MM.1S (cell line): ENCODE measurements around the gene IFT52.

Source experiments
- DNase-seq: peaks from one replicate; pipeline ENCODE4 v3.0.0-alpha.2; 2015
- H2AFZ ChIP-seq: fragments of 300-600 bp; sonication (generic); 2 replicates; pipeline ENCODE4 v1.6.0; 2016; ENCODE audit warnings: antibody characterized with exemption, low read length
- H3F3A ChIP-seq: fragments of 300-600 bp; sonication (generic); 2 replicates; pipeline ENCODE4 v1.6.1; 2016; ENCODE audit warnings: mild to moderate bottlenecking, antibody characterized with exemption, low read length, moderate library complexity, mixed read lengths; ENCODE audit not compliant: insufficient read depth
- H3K27ac ChIP-seq: fragments of 300-600 bp; sonication (generic); 2 replicates; pipeline ENCODE4 v1.5.1; 2016; ENCODE audit warnings: mild to moderate bottlenecking, low read length
- H3K27me3 ChIP-seq: fragments of 300-600 bp; sonication (generic); replicated peaks from 2 replicates; pipeline ENCODE4 v1.6.0; 2016; ENCODE audit warnings: low read length; ENCODE audit not compliant: insufficient read depth
- H3K36me3 ChIP-seq: fragments of 300-600 bp; sonication (generic); replicated peaks from 2 replicates; pipeline ENCODE4 v1.6.1; 2016; ENCODE audit warnings: mild to moderate bottlenecking, low read length, mixed read lengths; ENCODE audit not compliant: insufficient read depth
- H3K4me1 ChIP-seq: fragments of 300-600 bp; sonication (generic); 2 replicates; pipeline ENCODE4 v1.6.1; 2016; ENCODE audit warnings: low read length, mixed read lengths
- H3K4me2 ChIP-seq: fragments of 300-600 bp; sonication (generic); 2 replicates; pipeline ENCODE4 v1.6.0; 2016; ENCODE audit warnings: low read depth, low read length
- H3K4me3 ChIP-seq: fragments of 300-600 bp; sonication (generic); 2 replicates; pipeline ENCODE4 v1.5.1; 2016; ENCODE audit warnings: low read length, mixed read lengths
- H3K79me2 ChIP-seq: fragments of 300-600 bp; sonication (generic); 2 replicates; pipeline ENCODE4 v1.6.1; 2016; ENCODE audit warnings: mixed run types, low read length, mixed read lengths
- H3K9ac ChIP-seq: fragments of 300-600 bp; sonication (generic); 2 replicates; pipeline ENCODE4 v1.6.1; 2016; ENCODE audit warnings: low read length, mixed read lengths
- H3K9me2 ChIP-seq: fragments of 300-600 bp; sonication (generic); replicated peaks from 2 replicates; pipeline ENCODE4 v1.6.1; 2016; ENCODE audit warnings: mild to moderate bottlenecking, low read length, mixed read lengths; ENCODE audit not compliant: insufficient read depth
- H3K9me3 ChIP-seq: fragments of 300-600 bp; sonication (generic); replicated peaks from 2 replicates; pipeline ENCODE4 v1.6.1; 2016; ENCODE audit warnings: mild to moderate bottlenecking, low read length, mixed read lengths; ENCODE audit not compliant: insufficient read depth
- H4K20me1 ChIP-seq: fragments of 300-600 bp; sonication (generic); 2 replicates; pipeline ENCODE4 v1.6.1; 2016; ENCODE audit warnings: mild to moderate bottlenecking, low read length, moderate library complexity, mixed read lengths; ENCODE audit not compliant: insufficient read depth
- CTCF ChIP-seq: fragments of 300-600 bp; sonication (generic); IDR thresholded peaks from 2 replicates; pipeline ENCODE4 v1.5.1; 2016; ENCODE audit warnings: antibody characterized with exemption, low read length, mixed read lengths
- EZH2 ChIP-seq: fragments of 300-600 bp; sonication (generic); optimal IDR thresholded peaks from 2 replicates; pipeline ENCODE3; 2017; ENCODE audit warnings: low read depth, mild to moderate bottlenecking, antibody characterized with exemption, low read length, mixed read lengths
- EZH2phosphoT487 ChIP-seq: fragments of 300-600 bp; sonication (generic); IDR thresholded peaks from 2 replicates; pipeline ENCODE4 v1.6.1; 2018; ENCODE audit warnings: antibody characterized with exemption, low read length

IFT52 gene

DNA sequence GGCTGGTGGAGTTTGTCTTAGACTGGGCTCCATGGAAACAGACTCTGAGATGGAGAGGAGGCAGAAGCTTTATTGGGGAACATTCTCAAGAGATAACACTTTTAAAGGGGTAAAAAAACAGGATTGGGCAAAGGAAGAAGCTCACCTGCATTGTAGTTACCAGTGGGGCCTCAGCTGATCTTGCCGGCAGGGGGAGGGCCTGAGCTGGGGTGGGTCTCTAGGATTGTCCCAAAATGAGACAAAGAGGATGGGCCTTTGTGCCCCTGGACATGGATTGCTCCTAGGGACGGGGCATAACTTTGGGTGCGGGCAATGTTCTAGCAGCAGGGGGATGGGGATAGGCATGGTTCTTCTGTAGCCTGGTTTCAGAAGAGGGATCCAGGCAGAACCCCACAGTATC is 19.4 kb upstream of the IFT52 start:
- Histone ChIP-seq H3K79me2 (no peaks in the 10 kb centered on the region), H4K20me1 (no peaks in the 10 kb centered on the region)

GRCh38 chr20:43571771-43572170 is 19.0 kb upstream of the IFT52 start:
- Histone ChIP-seq H3K9ac (no peak overlapping the region), H3K27me3 (no peaks in the 10 kb centered on the region), H2AFZ (no peak overlapping the region), H4K20me1 (no peaks in the 10 kb centered on the region), H3K36me3 (no peaks in the 10 kb centered on the region), H3K4me2 (no peak overlapping the region), H3F3A (no peaks in the 10 kb centered on the region), H3K4me3 (no peak overlapping the region), H3K9me2 (no peaks in the 10 kb centered on the region), H3K27ac (no peak overlapping the region), H3K79me2 (no peaks in the 10 kb centered on the region), H3K4me1 (no peaks in the 10 kb centered on the region), H3K9me3 (no peaks in the 10 kb centered on the region)
- TF ChIP-seq EZH2: no peak
- no peak for TF ChIP-seq CTCF
- no peak for TF ChIP-seq EZH2phosphoT487
- DNase-seq: no peak

More for the DNA sequence above, 19.4 kb upstream of the IFT52 start:
- Histone ChIP-seq H3K9me3 (no peaks in the 10 kb centered on the region), H3K9me2 (no peaks in the 10 kb centered on the region), H3K36me3 (no peaks in the 10 kb centered on the region), H3K27ac (no peak overlapping the region), H3K4me3 (no peak overlapping the region), H3K9ac (no peak overlapping the region), H3F3A (no peaks in the 10 kb centered on the region), H3K4me1 (no peaks in the 10 kb centered on the region), H3K27me3 (no peaks in the 10 kb centered on the region), H2AFZ (no peak overlapping the region), H3K4me2 (no peak overlapping the region)
- DNase-seq: no peak
- no peak for TF ChIP-seq EZH2
- peak; percentile 22; the same call in 1 of the 2 replicates for TF ChIP-seq CTCF

GRCh38 chr20:43572891-43573290 is 17.8 kb upstream of the IFT52 start:
- no peak for DNase-seq
- Histone ChIP-seq H3F3A (no peaks in the 10 kb centered on the region), H3K79me2 (no peaks in the 10 kb centered on the region), H3K9me2 (no peaks in the 10 kb centered on the region), H3K4me1 (no peaks in the 10 kb centered on the region), H2AFZ (no peak overlapping the region), H3K9me3 (no peaks in the 10 kb centered on the region), H3K27ac (no peak overlapping the region), H3K36me3 (no peaks in the 10 kb centered on the region), H4K20me1 (no peaks in the 10 kb centered on the region), H3K4me2 (no peak overlapping the region), H3K9ac (no peak overlapping the region), H3K4me3 (no peak overlapping the region), H3K27me3 (no peaks in the 10 kb centered on the region)
- TF ChIP-seq EZH2 (no peak), CTCF (no peak), EZH2phosphoT487 (no peak)
